ENCODE results near the gene FBXO2.

DNA sequence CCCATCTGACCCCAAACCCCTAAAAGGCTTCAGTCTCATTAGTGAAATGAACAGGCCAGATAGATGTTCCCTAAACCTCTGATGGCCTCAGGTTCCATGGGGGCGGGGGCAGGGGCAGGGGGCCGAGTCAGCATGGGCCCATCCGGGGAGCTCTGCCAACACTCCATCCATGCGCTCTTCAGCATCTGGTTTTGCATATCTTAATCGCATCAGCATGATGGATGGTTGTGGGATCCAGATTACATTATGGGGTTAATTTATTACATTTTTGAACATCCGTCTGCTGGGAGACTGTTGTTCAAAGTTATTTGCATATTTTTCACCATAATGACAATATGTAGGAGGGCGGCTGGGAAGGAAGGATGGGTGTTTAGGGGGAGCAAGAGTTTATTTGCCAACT lies 29.8 kb upstream of the FBXO2 start:
- TF ChIP-seq POLR2A (IDR thresholded peaks at IDR 0.05; ENCODE audit: low read length), result no peak
- no peak for TF ChIP-seq GATA1 (IDR thresholded peaks at IDR 0.05; ENCODE audit: low read depth, low read length)

All from erythroblast (primary cell).